DND-41 (cell line): ENCODE data around the gene LRRC47.

Source experiments
- CTCF ChIP-seq: IDR thresholded peaks from 2 replicates; pipeline ENCODE4 v1.5.1; 2012; ENCODE audit warnings: borderline replicate concordance, low read length, moderate library complexity, mild to moderate bottlenecking; ENCODE audit not compliant: poor library complexity, severe bottlenecking; ENCODE audit errors: extremely low read depth
- EZH2 ChIP-seq: IDR thresholded peaks from 3 replicates; pipeline ENCODE4 v1.6.1; 2012; ENCODE audit warnings: borderline replicate concordance, low read depth, mild to moderate bottlenecking, moderate library complexity, low read length, inconsistent platforms; ENCODE audit not compliant: severe bottlenecking

GRCh38 chr1:3733094-3733882, 63.0 kb downstream of the LRRC47 start:
- no peak for TF ChIP-seq CTCF
- no peak for TF ChIP-seq EZH2
